Left forelimb (tissue), 1 donor: Measurements from ENCODE around the gene TMEM52B.
"Not testable (repeated sequence)": the region's sequence is repeated elsewhere in the genome, so short reads cannot be mapped to it uniquely, and the experiment has no call there.

Source experiments
- DNase-seq: peaks from one replicate; pipeline ENCODE4 v3.0.0-alpha.2; 2018; ENCODE audit warnings: low spot score

The TMEM52B gene

GRCh38 chr12:10171973-10172728 lies 6.7 kb upstream of the TMEM52B start, which contains the start of gene OLR1:
Gene OLR1 (minus strand): TSS chr12:10172132. CDS start chr12:10172077, 55 bp downstream.
- DNase-seq = no peak

DNA sequence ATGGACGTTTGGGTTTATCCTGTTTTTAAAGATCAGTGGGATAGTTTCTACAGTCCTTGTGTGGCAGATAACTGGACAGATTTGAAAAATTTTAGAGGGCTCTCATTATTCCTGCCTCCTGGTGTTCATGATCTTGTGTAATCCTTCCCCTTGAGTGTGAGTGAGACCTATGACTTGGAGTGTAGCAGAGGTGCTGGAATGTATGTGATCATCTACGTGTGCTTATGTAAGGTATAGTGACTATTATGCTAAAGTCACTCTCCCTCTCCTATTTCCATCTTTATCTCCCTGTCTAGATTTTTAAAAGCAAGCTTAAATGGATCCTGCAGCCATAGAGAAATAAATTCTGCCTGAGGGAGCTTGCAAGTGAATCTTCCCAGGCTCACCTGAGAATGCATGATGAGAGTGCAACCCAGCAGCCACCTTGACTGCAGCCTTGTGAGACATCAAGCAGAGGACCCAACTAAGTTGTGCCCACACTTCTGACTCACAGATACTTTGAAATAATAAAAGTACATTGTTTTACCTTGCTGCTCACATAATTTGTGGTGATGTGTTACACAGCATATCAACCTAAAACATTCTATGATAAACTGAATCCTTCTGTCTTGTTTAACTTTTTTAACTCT lies 3.7 kb upstream of the TMEM52B start:
- DNase-seq = no peak

DNA sequence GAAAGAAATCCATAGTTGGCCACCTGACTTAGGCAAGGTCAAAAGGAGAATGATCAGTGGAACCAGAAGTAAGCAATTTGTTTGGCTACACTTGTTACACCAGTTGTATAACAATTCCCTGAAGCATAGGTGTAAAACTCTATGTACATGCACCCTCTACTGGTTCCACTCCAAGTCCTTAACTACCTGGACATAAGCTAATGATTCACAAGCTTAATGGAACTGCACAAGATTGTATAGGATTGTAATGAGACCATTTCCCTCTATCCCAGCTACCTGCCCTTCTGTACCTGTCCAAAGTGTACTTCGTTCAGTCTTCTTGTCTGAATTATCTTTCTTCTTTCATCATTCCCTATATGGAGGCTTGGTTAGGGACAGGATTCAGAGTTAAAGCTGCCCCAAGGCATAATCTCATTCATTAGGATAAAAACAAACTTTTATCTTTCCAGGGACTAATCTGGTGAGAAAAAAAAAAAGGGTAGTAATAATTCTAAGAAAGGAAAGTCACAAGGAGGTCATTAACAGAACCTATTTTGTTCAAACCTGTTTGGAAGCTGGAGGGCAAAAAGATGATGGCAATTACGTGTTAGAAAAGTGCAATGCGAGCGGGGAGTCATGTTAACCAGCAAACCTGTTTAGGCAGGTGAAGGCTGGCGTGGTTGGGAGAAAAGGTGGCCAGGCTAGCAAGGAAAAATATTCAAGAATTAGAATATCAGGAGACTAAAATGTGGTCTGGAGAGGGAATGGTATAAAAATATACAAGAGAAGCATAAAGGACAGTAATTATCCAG lies 2.8 kb upstream of the TMEM52B start:
- no peak for DNase-seq

DNA sequence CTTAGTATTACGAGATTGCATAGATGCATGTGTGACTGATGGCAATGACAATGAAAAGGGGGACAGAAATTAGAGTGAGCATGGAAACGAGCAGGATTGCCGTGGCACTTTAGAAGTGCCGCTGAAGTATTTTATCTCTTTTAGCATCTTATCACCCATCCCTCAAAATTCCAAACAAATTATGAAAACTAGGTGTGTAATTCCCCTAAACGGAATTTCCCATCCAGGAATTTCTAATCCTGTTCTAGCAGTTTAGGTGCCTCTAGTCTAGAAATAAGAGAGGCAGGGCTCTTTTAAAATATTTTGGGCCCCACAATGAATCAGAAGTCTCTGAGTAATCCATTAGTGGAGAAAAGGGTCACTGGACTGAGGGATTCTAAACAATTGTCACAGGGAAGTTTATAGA lies 947 bp downstream of the TMEM52B start:
- no peak for DNase-seq

DNA sequence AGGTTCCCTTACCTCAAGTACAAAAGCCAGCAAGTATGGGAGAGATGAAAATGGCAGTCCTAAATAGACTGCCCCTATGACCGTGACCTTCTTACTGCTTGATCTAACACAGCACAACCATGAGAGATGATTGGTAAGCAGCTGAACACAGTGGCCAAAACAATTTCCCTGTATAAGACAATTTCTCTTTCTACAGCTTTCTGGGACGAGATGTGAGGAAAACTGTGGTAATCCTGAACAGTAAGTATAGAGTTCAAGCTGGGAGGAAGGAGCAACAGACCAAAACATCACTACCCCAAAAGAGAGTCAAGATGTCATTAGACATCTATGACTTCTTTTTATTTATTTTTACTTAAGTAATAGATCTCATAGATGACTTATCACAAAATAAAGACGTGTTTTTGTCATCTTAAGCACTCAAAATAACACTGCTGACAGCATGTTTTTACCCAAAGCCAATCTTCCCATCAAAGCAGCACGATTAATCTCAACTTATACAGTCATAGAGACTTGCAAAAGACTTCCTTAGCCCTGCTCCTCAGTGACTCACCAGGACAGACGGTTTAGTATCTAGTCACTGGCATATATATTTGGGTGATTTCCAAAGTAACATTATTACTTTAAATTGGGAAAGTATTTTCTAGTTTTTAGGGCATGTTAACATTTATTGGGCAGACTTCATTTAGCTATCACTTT lies 3.7 kb downstream of the TMEM52B start:
- DNase-seq = no peak

- DNase-seq = no peak
These were observed 5.5 kb downstream of the TMEM52B start for GRCh38 chr12:10184261-10184843.

- DNase-seq = no peak
These were observed 7.5 kb downstream of the TMEM52B start for GRCh38 chr12:10186299-10186698.

- not testable (repeated sequence) for DNase-seq
These were observed 8.1 kb downstream of the TMEM52B start for GRCh38 chr12:10186958-10187357.

DNA sequence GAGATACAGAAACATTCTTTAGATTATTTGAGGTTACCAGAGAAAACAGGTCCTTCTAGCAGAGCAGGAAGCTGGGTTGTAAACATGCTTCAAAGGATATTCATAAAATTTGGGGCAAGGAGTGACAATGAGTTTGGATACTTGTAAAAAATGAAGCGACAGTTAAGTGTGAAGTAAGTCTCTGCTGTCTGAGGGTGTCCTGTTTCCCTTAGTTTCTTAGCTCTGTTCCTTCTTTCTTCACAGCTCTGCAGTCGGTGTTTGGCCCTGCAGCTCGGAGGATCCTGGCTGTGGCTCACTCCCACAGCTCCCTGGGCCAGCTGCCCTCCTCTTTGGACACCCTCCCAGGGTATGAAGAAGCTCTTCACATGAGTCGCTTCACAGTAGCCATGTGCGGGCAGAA lies 10.8 kb downstream of the TMEM52B start:
- DNase-seq = no peak

GRCh38 chr12:10190558-10191388 lies 11.9 kb downstream of the TMEM52B start:
- no peak for DNase-seq

DNA sequence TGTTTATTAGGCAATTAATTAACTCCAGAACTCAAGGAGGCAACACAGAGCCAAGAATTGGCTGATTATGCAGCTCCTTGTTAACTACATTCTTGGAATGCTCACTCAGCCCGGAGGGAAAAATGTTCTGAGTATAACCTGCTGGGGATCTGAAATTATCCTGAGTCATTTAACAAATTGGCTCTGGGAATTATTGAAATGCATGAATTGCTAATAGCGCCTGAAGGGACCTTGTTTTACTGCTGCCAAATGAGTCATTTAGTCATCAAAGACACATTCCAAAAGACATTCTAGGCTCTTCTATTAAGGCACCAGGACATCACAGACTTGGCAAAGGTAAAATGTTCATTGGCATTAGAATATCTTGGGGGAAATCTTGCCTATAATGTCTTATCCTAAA lies 13.0 kb downstream of the TMEM52B start:
- no peak for DNase-seq

- DNase-seq = no peak
These were observed 15.4 kb downstream of the TMEM52B start for GRCh38 chr12:10194160-10194670.

DNA sequence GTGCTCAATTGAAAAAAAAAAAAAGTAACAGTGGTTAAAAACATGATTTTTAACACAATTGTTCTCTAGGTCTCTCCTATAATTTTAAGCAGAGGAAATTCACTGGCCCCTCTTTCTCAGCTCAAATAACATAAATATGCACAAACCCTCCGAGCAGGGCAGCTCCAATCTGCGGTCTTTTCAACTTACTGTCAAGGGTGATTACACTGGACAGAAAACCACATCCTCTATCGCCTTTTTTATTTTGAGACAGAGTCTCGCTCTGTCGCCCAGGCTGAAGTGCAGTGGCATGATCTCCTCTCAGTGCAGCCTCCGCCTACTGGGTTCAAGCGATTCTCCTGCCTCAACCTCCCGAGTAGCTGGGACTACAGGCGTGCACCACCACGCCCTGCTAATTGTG lies 17.4 kb downstream of the TMEM52B start:
- DNase-seq = no peak

GRCh38 chr12:10197879-10198278 lies 19.0 kb downstream of the TMEM52B start:
- DNase-seq = no peak

- not testable (repeated sequence) for DNase-seq
These were observed 25.7 kb downstream of the TMEM52B start for GRCh38 chr12:10204495-10204894.

- DNase-seq = no peak
These were observed 26.5 kb downstream of the TMEM52B start for GRCh38 chr12:10205220-10205807.

GRCh38 chr12:10207136-10207535 lies 28.3 kb downstream of the TMEM52B start:
- no peak for DNase-seq

GRCh38 chr12:10210225-10210624 lies 31.4 kb downstream of the TMEM52B start:
- DNase-seq = no peak

DNA sequence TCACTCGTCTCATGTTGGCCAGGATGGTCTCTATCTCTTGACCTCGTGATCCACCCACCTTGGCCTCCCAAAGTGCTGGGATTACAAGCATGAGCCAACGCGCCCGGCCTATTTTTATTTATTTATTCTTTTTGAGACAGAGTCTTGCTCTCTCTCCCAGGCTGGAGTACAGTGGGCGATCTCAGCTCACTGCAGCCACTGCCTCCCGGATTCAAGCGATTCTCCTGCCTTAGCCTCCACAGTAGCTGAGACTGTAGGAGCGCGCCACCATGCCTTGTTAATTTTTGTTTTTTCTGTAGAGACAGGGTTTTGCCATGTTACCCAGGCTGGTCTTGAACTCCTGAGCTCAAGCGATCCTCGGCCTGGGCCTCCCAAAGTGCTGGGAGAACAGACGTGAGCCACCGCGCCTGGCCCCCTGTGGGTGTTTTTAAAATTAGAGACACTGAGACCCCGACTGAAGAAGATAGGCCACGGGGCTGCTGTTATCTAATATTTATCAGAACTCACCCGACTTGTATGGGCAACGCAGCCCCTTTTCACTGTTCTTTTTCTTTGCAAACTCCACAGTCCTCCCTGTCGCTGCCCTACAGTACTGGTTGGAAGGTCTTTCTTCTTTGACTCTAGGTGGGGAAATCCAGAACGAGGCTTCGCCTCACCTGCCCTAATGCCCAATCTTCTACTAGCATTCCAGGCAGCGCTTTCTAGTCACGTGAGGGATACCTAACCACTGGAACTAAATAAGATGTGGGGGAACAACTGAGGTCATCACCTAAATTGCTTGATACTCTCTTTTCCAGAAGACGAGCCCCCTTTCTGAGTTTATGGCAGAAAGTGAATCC lies 32.5 kb downstream of the TMEM52B start:
- no peak for DNase-seq
